SK-N-SH treated with all-trans-retinoic acid at 6 μM for 48 hours (cell line): ENCODE measurements around the gene NFATC3.

ENCODE experiments used
- BACH2 ChIP-seq: fragments of 250-450 bp; sonication (Bioruptor Pico); IDR thresholded peaks from 2 replicates; pipeline ENCODE4 v1.9.0; 2021; ENCODE audit warnings: mild to moderate bottlenecking, borderline replicate concordance
- CSDC2 ChIP-seq: fragments of 250-450 bp; sonication (Bioruptor Pico); IDR thresholded peaks from 2 replicates; pipeline ENCODE4 v1.5.0; 2020; ENCODE audit warnings: mild to moderate bottlenecking, moderate library complexity
- PATZ1 ChIP-seq: fragments of 250-450 bp; sonication (Bioruptor Pico); IDR thresholded peaks from 2 replicates; pipeline ENCODE4 v1.8.0; 2020; ENCODE audit warnings: mild to moderate bottlenecking, moderate library complexity, borderline replicate concordance
- PPARA ChIP-seq: fragments of 250-450 bp; sonication (Bioruptor Pico); IDR thresholded peaks from 2 replicates; pipeline ENCODE4 v1.5.0; 2020; ENCODE audit warnings: mild to moderate bottlenecking, borderline replicate concordance
- ZFP3 ChIP-seq: fragments of 250-450 bp; sonication (Bioruptor Pico); IDR thresholded peaks from 2 replicates; pipeline ENCODE4 v1.5.0; 2020; ENCODE audit warnings: mild to moderate bottlenecking, moderate library complexity
- ZFP30 ChIP-seq: fragments of 450-650 bp; formaldehyde crosslinking; IDR thresholded peaks from 2 replicates; pipeline ENCODE4 v1.5.0; 2022; ENCODE audit warnings: mild to moderate bottlenecking, moderate library complexity
- ZNF565 ChIP-seq: fragments of 450-650 bp; formaldehyde crosslinking; conservative IDR thresholded peaks from 2 replicates; pipeline ENCODE4 v1.5.0; 2020; ENCODE audit warnings: low read depth, mild to moderate bottlenecking, moderate library complexity
- TF ChIP-seq, protein P1 (sequence below): fragments of 250-450 bp; sonication (Bioruptor Pico); IDR thresholded peaks from 2 replicates; pipeline ENCODE4 v1.5.1; 2020; ENCODE audit warnings: low read depth, mild to moderate bottlenecking, moderate library complexity
- TF ChIP-seq, protein P2 (sequence below): fragments of 250-450 bp; sonication (Bioruptor Pico); IDR thresholded peaks from 2 replicates; pipeline ENCODE4 v1.8.0; 2021; ENCODE audit warnings: low read depth, mild to moderate bottlenecking, moderate library complexity, borderline replicate concordance

DNA sequence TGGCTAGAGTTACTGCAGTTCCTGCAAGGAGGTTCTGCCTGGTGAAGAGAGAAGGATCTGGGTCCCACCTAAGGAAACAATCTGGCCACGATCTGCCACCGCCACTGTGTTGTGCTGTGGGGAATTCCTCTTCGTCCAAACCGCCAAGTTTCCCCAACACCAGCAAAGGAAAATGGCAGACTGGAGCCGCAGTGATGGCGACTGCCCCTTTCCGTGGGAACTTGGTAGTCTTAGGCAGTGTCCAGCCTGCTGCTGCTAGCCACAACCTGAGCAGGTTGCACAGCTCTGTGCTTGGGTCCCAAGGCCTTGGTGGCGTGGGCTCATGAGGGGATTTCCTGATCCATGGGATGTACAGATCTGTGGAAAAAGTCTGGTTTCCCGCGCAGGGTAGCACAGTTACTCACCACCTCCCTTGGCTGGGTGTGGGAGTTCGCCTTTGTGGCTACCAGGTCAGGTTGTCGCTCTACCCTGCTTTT lies 28.6 kb downstream of the NFATC3 start:
- TF ChIP-seq, protein P1, sequence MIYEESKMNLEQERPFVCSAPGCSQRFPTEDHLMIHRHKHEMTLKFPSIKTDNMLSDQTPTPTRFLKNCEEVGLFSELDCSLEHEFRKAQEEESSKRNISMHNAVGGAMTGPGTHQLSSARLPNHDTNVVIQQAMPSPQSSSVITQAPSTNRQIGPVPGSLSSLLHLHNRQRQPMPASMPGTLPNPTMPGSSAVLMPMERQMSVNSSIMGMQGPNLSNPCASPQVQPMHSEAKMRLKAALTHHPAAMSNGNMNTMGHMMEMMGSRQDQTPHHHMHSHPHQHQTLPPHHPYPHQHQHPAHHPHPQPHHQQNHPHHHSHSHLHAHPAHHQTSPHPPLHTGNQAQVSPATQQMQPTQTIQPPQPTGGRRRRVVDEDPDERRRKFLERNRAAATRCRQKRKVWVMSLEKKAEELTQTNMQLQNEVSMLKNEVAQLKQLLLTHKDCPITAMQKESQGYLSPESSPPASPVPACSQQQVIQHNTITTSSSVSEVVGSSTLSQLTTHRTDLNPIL (CRISPR knock-in tag) = no peak
- TF ChIP-seq, protein P2, sequence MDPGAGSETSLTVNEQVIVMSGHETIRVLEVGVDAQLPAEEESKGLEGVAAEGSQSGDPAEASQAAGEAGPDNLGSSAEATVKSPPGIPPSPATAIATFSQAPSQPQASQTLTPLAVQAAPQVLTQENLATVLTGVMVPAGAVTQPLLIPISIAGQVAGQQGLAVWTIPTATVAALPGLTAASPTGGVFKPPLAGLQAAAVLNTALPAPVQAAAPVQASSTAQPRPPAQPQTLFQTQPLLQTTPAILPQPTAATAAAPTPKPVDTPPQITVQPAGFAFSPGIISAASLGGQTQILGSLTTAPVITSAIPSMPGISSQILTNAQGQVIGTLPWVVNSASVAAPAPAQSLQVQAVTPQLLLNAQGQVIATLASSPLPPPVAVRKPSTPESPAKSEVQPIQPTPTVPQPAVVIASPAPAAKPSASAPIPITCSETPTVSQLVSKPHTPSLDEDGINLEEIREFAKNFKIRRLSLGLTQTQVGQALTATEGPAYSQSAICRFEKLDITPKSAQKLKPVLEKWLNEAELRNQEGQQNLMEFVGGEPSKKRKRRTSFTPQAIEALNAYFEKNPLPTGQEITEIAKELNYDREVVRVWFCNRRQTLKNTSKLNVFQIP (CRISPR knock-in tag) = no peak
- TF ChIP-seq PATZ1 (no peak), BACH2 (CRISPR knock-in tag) (no peak), ZFP3 (CRISPR knock-in tag) (no peak), ZNF565 (CRISPR knock-in tag) (no peak), PPARA (CRISPR knock-in tag) (no peak), CSDC2 (no peak), ZFP30 (CRISPR knock-in tag) (no peak)
